Natural killer cell (primary cell): ENCODE results near the gene ISYNA1. TPM values are rescaled to one million over a fixed set of nuclear protein-coding genes. Genes with fewer than 3 reads are reported as not detected.

ENCODE experiments used
- ATAC-seq, 3 donors: fragments of 150-1000 bp in 2 of 3; fragments of 200-7000 bp in 1 of 3; cut with Tn5 transposase; 1 replicate in 1 of 3; 2 replicates in 2 of 3; pipeline ENCODE4 v1.10.0; 2021; ENCODE audit warnings: mild to moderate bottlenecking in 2 of 3, moderate library complexity in 2 of 3
- DNase-seq, 2 donors: peaks; one replicate each; pipeline versions ENCODE4 v3.0.0 to v3.0.0-alpha.2; 2013 to 2021; ENCODE audit warnings: mixed read lengths in 1 of 2
- H3K27ac ChIP-seq: one replicate; pipeline ENCODE4 v1.5.1; 2013; ENCODE audit warnings: mild to moderate bottlenecking, low read length
- H3K27me3 ChIP-seq: one replicate; pipeline ENCODE4 v1.6.1; 2013; ENCODE audit warnings: low read length; ENCODE audit not compliant: control insufficient read depth, insufficient read depth
- H3K36me3 ChIP-seq: one replicate; pipeline ENCODE4 v1.6.1; 2013; ENCODE audit warnings: low read length; ENCODE audit not compliant: control insufficient read depth, insufficient read depth
- H3K4me1 ChIP-seq: one replicate; pipeline ENCODE4 v1.6.1; 2013; ENCODE audit warnings: low read length; ENCODE audit not compliant: control insufficient read depth, insufficient read depth
- H3K4me3 ChIP-seq: one replicate; pipeline ENCODE4 v1.5.1; 2013; ENCODE audit warnings: low read length
- H3K9me3 ChIP-seq: one replicate; pipeline ENCODE4 v1.6.1; 2013; ENCODE audit warnings: low read length; ENCODE audit not compliant: control insufficient read depth, insufficient read depth
- H3K27ac Mint-ChIP-seq, 2 donors: one replicate each; pipeline ENCODE4 v1.8.0; 2022; ENCODE audit warnings: mild to moderate bottlenecking in 2 of 2, mixed read lengths in 2 of 2, moderate library complexity in 1 of 2
- H3K27me3 Mint-ChIP-seq, 2 donors: one replicate each; pipeline ENCODE4 v1.8.0; 2022; ENCODE audit warnings: low read depth in 2 of 2, mixed read lengths in 2 of 2
- H3K36me3 Mint-ChIP-seq: one replicate; pipeline ENCODE4 v1.8.0; 2022; ENCODE audit warnings: mixed read lengths
- H3K4me1 Mint-ChIP-seq, 2 donors: one replicate each; pipeline ENCODE4 v1.8.0; 2022; ENCODE audit warnings: mixed read lengths in 2 of 2
- H3K4me3 Mint-ChIP-seq: one replicate; pipeline ENCODE4 v1.8.0; 2022; ENCODE audit warnings: mild to moderate bottlenecking, moderate library complexity, mixed read lengths
- H3K9me3 Mint-ChIP-seq, 2 donors: one replicate each; pipeline ENCODE4 v1.8.0; 2022; ENCODE audit warnings: mixed read lengths in 2 of 2
- WGBS: methylation state at CpG from one replicate; pipeline ENCODE4 v1.1.7; 2013; ENCODE audit warnings: missing lambda C conversion rate; ENCODE audit not compliant: insufficient coverage; 5-methylcytosine and 5-hydroxymethylcytosine counted together
- intact Hi-C: fragments of 100-400 bp; cut with micrococcal nuclease; formaldehyde crosslinking; loops from one replicate; pipeline ENCODE4 v1.14.2; 2022
- total RNA-seq, 4 donors: library from RNA; stranded (reverse); fragments of 120-200 nt in 1 of 4; gene quantifications; one replicate each; pipeline versions ENCODE4 v1.2.3 to v1.2.4, GENCODE V29; 2013 to 2022
- TF ChIP-seq, protein P1 (sequence below): fragments of 200-600 bp; IDR thresholded peaks from one replicate; pipeline ENCODE4 v1.8.0; 2022; ENCODE audit warnings: antibody characterized with exemption

Gene ISYNA1
- total RNA-seq, 3 donors from 2014 or later (not counting 1 experiment from before 2014, with no cell fraction given): 39.7 to 53.6 (median 40.1) TPM

- Histone ChIP-seq H3K36me3 (peaks cover 3% of the 10 kb centered on the region), H3K4me1 (peaks cover 83% of the 10 kb centered on the region), H3K27me3 (no peaks in the 10 kb centered on the region), H3K27ac (no peak overlapping the region), H3K9me3 (no peaks in the 10 kb centered on the region), H3K4me3 (no peak overlapping the region)
- ATAC-seq: no peak
- Mint-ChIP-seq H3K36me3 (no peaks in the 10 kb centered on the region), H3K9me3 (no peaks in the 10 kb centered on the region), H3K4me3 (peak overlapping the region; percentile 60), H3K27me3 (no peaks in the 10 kb centered on the region), H3K4me1 (peaks cover 48 to 69% of the 10 kb centered on the region in 2 donors), H3K27ac (peak overlapping the region; percentile 29 to 97)
- TF ChIP-seq, protein P1, sequence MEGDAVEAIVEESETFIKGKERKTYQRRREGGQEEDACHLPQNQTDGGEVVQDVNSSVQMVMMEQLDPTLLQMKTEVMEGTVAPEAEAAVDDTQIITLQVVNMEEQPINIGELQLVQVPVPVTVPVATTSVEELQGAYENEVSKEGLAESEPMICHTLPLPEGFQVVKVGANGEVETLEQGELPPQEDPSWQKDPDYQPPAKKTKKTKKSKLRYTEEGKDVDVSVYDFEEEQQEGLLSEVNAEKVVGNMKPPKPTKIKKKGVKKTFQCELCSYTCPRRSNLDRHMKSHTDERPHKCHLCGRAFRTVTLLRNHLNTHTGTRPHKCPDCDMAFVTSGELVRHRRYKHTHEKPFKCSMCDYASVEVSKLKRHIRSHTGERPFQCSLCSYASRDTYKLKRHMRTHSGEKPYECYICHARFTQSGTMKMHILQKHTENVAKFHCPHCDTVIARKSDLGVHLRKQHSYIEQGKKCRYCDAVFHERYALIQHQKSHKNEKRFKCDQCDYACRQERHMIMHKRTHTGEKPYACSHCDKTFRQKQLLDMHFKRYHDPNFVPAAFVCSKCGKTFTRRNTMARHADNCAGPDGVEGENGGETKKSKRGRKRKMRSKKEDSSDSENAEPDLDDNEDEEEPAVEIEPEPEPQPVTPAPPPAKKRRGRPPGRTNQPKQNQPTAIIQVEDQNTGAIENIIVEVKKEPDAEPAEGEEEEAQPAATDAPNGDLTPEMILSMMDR: no peak
- peak in 1 of 2 donors; percentile 14 for DNase-seq
- intact Hi-C loops: no loop called here
- WGBS: 81% methylated on average over 22 of the region's 22 CpGs
Observed at GRCh38 chr19:18424122-18424889, 13.6 kb downstream of the ISYNA1 start.

DNA sequence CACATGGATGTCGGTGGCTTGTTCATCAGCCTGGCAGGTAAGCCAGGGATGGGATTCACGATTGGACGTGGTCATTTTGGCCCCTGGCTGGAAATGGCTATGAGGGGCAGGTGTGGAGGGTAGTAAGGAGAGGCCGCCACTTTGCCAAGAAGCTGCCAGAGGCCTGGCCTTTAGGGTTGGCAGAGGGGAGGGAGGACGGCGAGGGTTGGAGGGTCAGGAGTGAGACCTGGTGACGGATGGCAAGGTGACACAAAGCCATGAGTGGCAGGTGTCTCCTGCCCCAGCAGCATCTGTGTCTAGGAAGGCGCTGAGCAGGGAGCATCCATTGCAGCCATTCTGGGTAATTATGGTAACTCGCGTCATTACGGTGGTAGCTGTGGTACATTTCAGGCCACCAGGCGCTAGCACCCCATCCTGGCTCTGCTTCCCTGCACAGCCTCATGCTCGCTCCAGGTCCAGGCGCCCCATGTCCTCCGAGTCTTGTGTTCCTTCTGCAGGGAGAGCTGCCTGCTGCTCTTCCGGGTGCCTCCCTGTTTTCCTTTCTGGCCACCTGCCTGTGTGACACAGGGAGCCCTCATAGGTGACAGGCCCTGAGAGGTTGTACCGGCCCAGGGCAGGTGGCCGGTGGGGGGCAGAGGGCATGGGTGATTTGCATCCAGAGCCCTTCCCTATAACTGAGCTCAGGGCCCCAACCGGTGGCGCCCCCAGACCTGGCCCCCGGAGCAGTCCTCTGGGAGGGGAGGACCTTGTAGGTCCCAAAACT, 14.5 kb downstream of the ISYNA1 start:
- peak in 1 of 2 donors; percentile 18 for DNase-seq
- Mint-ChIP-seq H3K27me3 (no peaks in the 10 kb centered on the region), H3K36me3 (no peaks in the 10 kb centered on the region), H3K27ac (peak overlapping the region; percentile 86 to 97), H3K4me1 (peaks cover 53 to 74% of the 10 kb centered on the region in 2 donors), H3K9me3 (no peaks in the 10 kb centered on the region), H3K4me3 (peak overlapping the region; percentile 91)
- ATAC-seq: no peak
- WGBS: 87% methylated on average over 21 of the region's 21 CpGs
- Histone ChIP-seq H3K27me3 (no peaks in the 10 kb centered on the region), H3K4me1 (peaks cover 83% of the 10 kb centered on the region), H3K36me3 (peaks cover 3% of the 10 kb centered on the region), H3K27ac (no peak overlapping the region), H3K9me3 (no peaks in the 10 kb centered on the region), H3K4me3 (no peak overlapping the region)
- intact Hi-C loops: no loop called here
- TF ChIP-seq, protein P1: no peak

- H3K27me3 ChIP-seq: no peaks in the 10 kb centered on the region
- no peaks in the 10 kb centered on the region for H3K36me3 Mint-ChIP-seq
- 40% methylated on average over 14 of the region's 14 CpGs for WGBS
- DNase-seq: peak in 1 of 2 donors; percentile 69
- H3K4me3 ChIP-seq: no peak overlapping the region
- no peak for ATAC-seq
- no peaks in the 10 kb centered on the region for H3K9me3 ChIP-seq
- peak overlapping the region; percentile 86 to 97 for H3K27ac Mint-ChIP-seq
- H3K4me1 Mint-ChIP-seq: peaks cover 60 to 82% of the 10 kb centered on the region in 2 donors
- peak overlapping the region; percentile 91 for H3K4me3 Mint-ChIP-seq
- H3K27me3 Mint-ChIP-seq: no peaks in the 10 kb centered on the region
- TF ChIP-seq, protein P1: no peak
- H3K27ac ChIP-seq: peak overlapping the region; percentile 48
- intact Hi-C loops: no loop called here
- H3K36me3 ChIP-seq: peaks cover 3% of the 10 kb centered on the region
- peaks cover 84% of the 10 kb centered on the region for H3K4me1 ChIP-seq
- H3K9me3 Mint-ChIP-seq: no peaks in the 10 kb centered on the region
Observed at GRCh38 chr19:18422530-18423191, 15.3 kb downstream of the ISYNA1 start.
